Amniotic stem cell (primary cell): ENCODE results near the gene GRK5.
A peak's percentile ranks its signal among the peaks of the same experiment; 100 is the strongest.

Source experiments
- DNase-seq: peaks from one replicate; lab custom pipeline; 2025; lab: John Stamatoyannopoulos, UW

GRK5 gene

GRCh38 chr10:119316002-119316358 lies 108.6 kb downstream of the GRK5 start:
- no peak for DNase-seq

- peak; percentile 62 for DNase-seq
These were observed 109.3 kb downstream of the GRK5 start for GRCh38 chr10:119316729-119317097.

GRCh38 chr10:119318411-119319160 lies 111.2 kb downstream of the GRK5 start:
- DNase-seq = no peak

- no peak for DNase-seq
These were observed 112.0 kb downstream of the GRK5 start for GRCh38 chr10:119319161-119319919.

- no peak for DNase-seq
These were observed 112.5 kb downstream of the GRK5 start for GRCh38 chr10:119319920-119320258.

GRCh38 chr10:119320981-119321380 lies 113.6 kb downstream of the GRK5 start:
- no peak for DNase-seq

GRCh38 chr10:119323085-119324016 lies 116.0 kb downstream of the GRK5 start:
- no peak for DNase-seq

- DNase-seq = no peak
These were observed 117.8 kb downstream of the GRK5 start for GRCh38 chr10:119325131-119325530.

GRCh38 chr10:119326167-119326566 lies 118.8 kb downstream of the GRK5 start:
- DNase-seq = no peak

GRCh38 chr10:119327096-119327745 lies 119.8 kb downstream of the GRK5 start:
- DNase-seq = no peak

GRCh38 chr10:119328223-119328622 lies 120.9 kb downstream of the GRK5 start:
- DNase-seq = no peak

GRCh38 chr10:119330342-119330741 lies 123.0 kb downstream of the GRK5 start:
- DNase-seq = no peak

GRCh38 chr10:119331061-119331460 lies 123.7 kb downstream of the GRK5 start:
- DNase-seq = no peak

- DNase-seq = no peak
These were observed 125.9 kb downstream of the GRK5 start for GRCh38 chr10:119333146-119333792.

- DNase-seq = no peak
These were observed 128.4 kb downstream of the GRK5 start for GRCh38 chr10:119335671-119336353.

- DNase-seq = no peak
These were observed 129.2 kb downstream of the GRK5 start for GRCh38 chr10:119336599-119336998.

GRCh38 chr10:119337223-119337622 lies 129.9 kb downstream of the GRK5 start:
- DNase-seq = no peak

GRCh38 chr10:119337796-119338432 lies 130.5 kb downstream of the GRK5 start:
- no peak for DNase-seq

- no peak for DNase-seq
These were observed 131.7 kb downstream of the GRK5 start for GRCh38 chr10:119339109-119339508.

- no peak for DNase-seq
These were observed 133.6 kb downstream of the GRK5 start for GRCh38 chr10:119340893-119341458.
